GM23338 (cell line): ENCODE data around the gene GSAP.

Experiments used
- CREB1 ChIP-seq: fragments of 250-450 bp; sonication (Bioruptor Pico); IDR thresholded peaks from 2 replicates; pipeline ENCODE4 v1.5.0; 2020; ENCODE audit warnings: low read depth, mild to moderate bottlenecking, moderate library complexity
- CTCF ChIP-seq, 2 experiments: fragments of 200-600 bp in 1 of 2; sonication (generic) in 1 of 2; conservative IDR thresholded peaks; 2 replicates each; pipeline versions ENCODE4 v1.5.1 to v1.6.1; 2016 to 2017; ENCODE audit warnings: antibody characterized with exemption in 2 of 2, low read depth in 2 of 2, mild to moderate bottlenecking in 2 of 2, moderate library complexity in 1 of 2
- ETS1 ChIP-seq: IDR thresholded peaks from 2 replicates; pipeline ENCODE4 v1.6.1; 2016; ENCODE audit warnings: antibody characterized with exemption
- EZH2 ChIP-seq: fragments of 200-600 bp; sonication (generic); IDR thresholded peaks from one replicate; pipeline ENCODE4 v1.8.0; 2017; ENCODE audit warnings: antibody characterized with exemption, mild to moderate bottlenecking, low read depth; ENCODE audit not compliant: unreplicated experiment
- EZH2phosphoT487 ChIP-seq: fragments of 200-600 bp; sonication (generic); IDR thresholded peaks from one replicate; pipeline ENCODE4 v1.8.1; 2018; ENCODE audit warnings: antibody characterized with exemption; ENCODE audit not compliant: unreplicated experiment
- JUNB ChIP-seq: IDR thresholded peaks from one replicate; pipeline ENCODE4 v1.6.1; 2016; ENCODE audit warnings: antibody characterized with exemption; ENCODE audit not compliant: unreplicated experiment
- NANOG ChIP-seq: IDR thresholded peaks from 2 replicates; pipeline ENCODE4 v1.6.1; 2016; ENCODE audit warnings: antibody characterized with exemption, borderline replicate concordance
- POLR2AphosphoS5 ChIP-seq: IDR thresholded peaks from 2 replicates; pipeline ENCODE4 v1.6.1; 2016; ENCODE audit warnings: antibody characterized with exemption, low read depth
- REST ChIP-seq: IDR thresholded peaks from one replicate; pipeline ENCODE4 v1.6.1; 2018; ENCODE audit warnings: antibody characterized with exemption; ENCODE audit not compliant: unreplicated experiment
- STAT1 ChIP-seq: IDR thresholded peaks from one replicate; pipeline ENCODE4 v1.6.1; 2016; ENCODE audit warnings: antibody characterized with exemption; ENCODE audit not compliant: unreplicated experiment
- ZNF114 ChIP-seq: fragments of 250-450 bp; sonication (Bioruptor Pico); IDR thresholded peaks from 2 replicates; pipeline ENCODE4 v1.5.0; 2020; ENCODE audit warnings: mild to moderate bottlenecking, moderate library complexity
- ZNF331 ChIP-seq: fragments of 250-450 bp; sonication (Bioruptor Pico); IDR thresholded peaks from 2 replicates; pipeline ENCODE4 v1.5.0; 2020; ENCODE audit warnings: low read depth, mild to moderate bottlenecking, moderate library complexity
- ZNF462 ChIP-seq: fragments of 250-450 bp; sonication (Bioruptor Pico); IDR thresholded peaks from 2 replicates; pipeline ENCODE4 v1.5.0; 2020; ENCODE audit warnings: mild to moderate bottlenecking, moderate library complexity

GRCh38 chr7:77270094-77270480 is 146.1 kb downstream of the GSAP start:
- no peak for TF ChIP-seq EZH2phosphoT487
- no peak for TF ChIP-seq CTCF (conservative IDR thresholded peaks at IDR 0.05; ENCODE audit: low read depth in 2 of 2)
- TF ChIP-seq JUNB: no peak
- no peak for TF ChIP-seq EZH2
- no peak for TF ChIP-seq REST
- no peak for TF ChIP-seq POLR2AphosphoS5
- TF ChIP-seq ETS1: no peak
- no peak for TF ChIP-seq CREB1 (CRISPR knock-in tag)
- TF ChIP-seq NANOG: no peak
- no peak for TF ChIP-seq STAT1
- no peak for TF ChIP-seq ZNF331
- no peak for TF ChIP-seq ZNF114 (CRISPR knock-in tag)
- no peak for TF ChIP-seq ZNF462
